OCI-LY7 (cell line): Measurements from ENCODE around the gene TBCEL. TPM values are rescaled to one million over a fixed set of nuclear protein-coding genes. Genes with fewer than 3 reads are reported as not detected.

ENCODE experiments used
- BruUV-seq: library from RNA; stranded (reverse); fragments of 400-500 nt; replicated peaks from 2 replicates; lab custom pipeline; 2021; lab: Mats Ljungman, UMichigan
- CTCF ChIA-PET: fragments of 300-600 bp; sonication (Branson Sonifier 250); formaldehyde crosslinking; loops from one replicate; lab custom pipeline; 2022; ENCODE audit warnings: antibody characterized with exemption; ENCODE audit not compliant: unreplicated experiment; lab: Charles Lee
- POLR2A ChIA-PET: fragments of 300-600 bp; sonication (Branson Sonifier 250); formaldehyde crosslinking; loops from one replicate; lab custom pipeline; 2022; ENCODE audit warnings: antibody characterized with exemption; lab: Charles Lee
- DNase-seq: peaks from one replicate; pipeline ENCODE4 v3.0.0-alpha.2; 2015; ENCODE audit warnings: low spot score
- H2AFZ ChIP-seq: fragments of 200-600 bp; sonication (generic), shearing (Covaris generic); 2 replicates; pipeline ENCODE4 v1.6.1; 2014; ENCODE audit warnings: mild to moderate bottlenecking, antibody characterized with exemption, low read length, moderate library complexity
- H3K27ac ChIP-seq: fragments of 200-600 bp; sonication (generic); 2 replicates; pipeline ENCODE4 v1.5.1; 2014; ENCODE audit warnings: mixed run types, low read depth, mild to moderate bottlenecking, moderate library complexity, low read length, inconsistent platforms; ENCODE audit not compliant: poor library complexity, severe bottlenecking
- H3K36me3 ChIP-seq: fragments of 200-600 bp; sonication (generic); 2 replicates; pipeline ENCODE4 v1.6.1; 2014; ENCODE audit warnings: mild to moderate bottlenecking, antibody characterized with exemption, low read length, moderate library complexity, mixed read lengths; ENCODE audit not compliant: insufficient read depth
- H3K4me1 ChIP-seq: fragments of 200-600 bp; sonication (generic); 2 replicates; pipeline ENCODE4 v1.5.1; 2014; ENCODE audit warnings: mild to moderate bottlenecking, low read length; ENCODE audit not compliant: insufficient read depth, poor library complexity, severe bottlenecking
- H3K4me2 ChIP-seq: fragments of 200-600 bp; sonication (generic); 2 replicates; pipeline ENCODE4 v1.6.1; 2014; ENCODE audit warnings: mild to moderate bottlenecking, low read length
- H3K4me3 ChIP-seq: fragments of 200-600 bp; sonication (generic); 2 replicates; pipeline ENCODE4 v1.5.1; 2014; ENCODE audit warnings: mild to moderate bottlenecking, low read depth, low read length; ENCODE audit not compliant: poor library complexity, severe bottlenecking
- H3K79me2 ChIP-seq: fragments of 200-600 bp; sonication (generic); 2 replicates; pipeline ENCODE4 v1.6.1; 2016; ENCODE audit warnings: low read depth, mild to moderate bottlenecking, low read length, moderate library complexity, mixed read lengths; ENCODE audit not compliant: insufficient read depth
- H3K9me2 ChIP-seq: fragments of 200-600 bp; sonication (generic); 2 replicates; pipeline ENCODE4 v1.6.1; 2016; ENCODE audit warnings: mild to moderate bottlenecking, low read length, mixed read lengths; ENCODE audit not compliant: insufficient read depth
- H3K9me3 ChIP-seq: fragments of 200-600 bp; sonication (generic); 2 replicates; pipeline ENCODE4 v1.6.1; 2014; ENCODE audit warnings: mild to moderate bottlenecking, mixed run types, low read length, mixed read lengths
- H4K20me1 ChIP-seq: fragments of 200-600 bp; sonication (generic); 2 replicates; pipeline ENCODE4 v1.6.1; 2014; ENCODE audit warnings: mild to moderate bottlenecking, antibody characterized with exemption, low read length, moderate library complexity, mixed read lengths; ENCODE audit not compliant: insufficient read depth
- EZH2phosphoT487 ChIP-seq: fragments of 200-600 bp; sonication (generic); IDR thresholded peaks from 2 replicates; pipeline ENCODE4 v1.6.1; 2018; ENCODE audit warnings: low read depth, borderline replicate concordance, mild to moderate bottlenecking, mixed run types, antibody characterized with exemption, low read length, moderate library complexity, mixed read lengths
- intact Hi-C: fragments of 100-400 bp; cut with micrococcal nuclease; formaldehyde crosslinking; loops from one replicate; pipeline ENCODE4 v1.10.0; 2022; ENCODE audit not compliant: unreplicated experiment
- total RNA-seq, 2 experiments: library from RNA; depleted of rRNA in 1 of 2; stranded (reverse); fragments of >200 nt in 1 of 2; shearing (Covaris generic) in 1 of 2; gene quantifications; 2 replicates each; pipeline ENCODE4 v1.2.3, GENCODE V29; 2014 to 2022
- TF ChIP-seq, protein P1 (sequence below): fragments of 200-600 bp; sonication (generic); conservative IDR thresholded peaks from 2 replicates; pipeline ENCODE4 v1.5.1; 2014; ENCODE audit warnings: mild to moderate bottlenecking, antibody characterized with exemption, low read length, moderate library complexity, mixed read lengths

Gene TBCEL
- total RNA-seq, 2 experiments from 2014 or later, result 13.0 to 17.1 TPM

DNA sequence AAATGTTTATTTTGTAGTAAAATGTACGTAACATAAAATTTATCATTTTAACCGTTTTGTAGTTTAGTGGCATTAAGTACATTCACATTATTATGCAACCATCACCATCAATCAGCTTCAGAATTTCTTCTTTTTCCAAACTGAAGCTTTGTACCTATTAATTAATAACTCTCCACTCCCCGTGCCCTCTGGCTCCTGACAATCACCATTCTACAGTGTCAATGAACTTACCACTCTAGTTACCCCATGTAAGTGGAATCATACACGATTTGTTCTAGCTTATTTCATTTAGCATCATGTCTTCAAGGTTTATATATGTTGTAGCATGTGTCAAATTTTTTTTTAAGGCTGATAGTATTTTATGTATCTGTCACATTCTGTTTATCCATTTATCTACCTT, 9.7 kb downstream of the TBCEL start:
- TF ChIP-seq, protein P1, sequence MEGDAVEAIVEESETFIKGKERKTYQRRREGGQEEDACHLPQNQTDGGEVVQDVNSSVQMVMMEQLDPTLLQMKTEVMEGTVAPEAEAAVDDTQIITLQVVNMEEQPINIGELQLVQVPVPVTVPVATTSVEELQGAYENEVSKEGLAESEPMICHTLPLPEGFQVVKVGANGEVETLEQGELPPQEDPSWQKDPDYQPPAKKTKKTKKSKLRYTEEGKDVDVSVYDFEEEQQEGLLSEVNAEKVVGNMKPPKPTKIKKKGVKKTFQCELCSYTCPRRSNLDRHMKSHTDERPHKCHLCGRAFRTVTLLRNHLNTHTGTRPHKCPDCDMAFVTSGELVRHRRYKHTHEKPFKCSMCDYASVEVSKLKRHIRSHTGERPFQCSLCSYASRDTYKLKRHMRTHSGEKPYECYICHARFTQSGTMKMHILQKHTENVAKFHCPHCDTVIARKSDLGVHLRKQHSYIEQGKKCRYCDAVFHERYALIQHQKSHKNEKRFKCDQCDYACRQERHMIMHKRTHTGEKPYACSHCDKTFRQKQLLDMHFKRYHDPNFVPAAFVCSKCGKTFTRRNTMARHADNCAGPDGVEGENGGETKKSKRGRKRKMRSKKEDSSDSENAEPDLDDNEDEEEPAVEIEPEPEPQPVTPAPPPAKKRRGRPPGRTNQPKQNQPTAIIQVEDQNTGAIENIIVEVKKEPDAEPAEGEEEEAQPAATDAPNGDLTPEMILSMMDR, result no peak
- no peak for TF ChIP-seq EZH2phosphoT487
- H3K79me2 ChIP-seq, result no peaks in the 10 kb centered on the region
- H3K4me3 ChIP-seq, result no peak overlapping the region
- CTCF ChIA-PET, result no interaction called here
- H3K27ac ChIP-seq, result no peak overlapping the region
- H2AFZ ChIP-seq, result no peak overlapping the region
- H3K4me1 ChIP-seq, result no peaks in the 10 kb centered on the region
- BruUV-seq, result no TSS peak
- POLR2A ChIA-PET, result interaction anchor here (0.6 to 2.2 kb wide), 2 partner anchors 18 to 535 kb away, joined by 4 to 8 read pairs; no protein-coding TSS in a partner anchor
- DNase-seq, result no peak
- H3K9me2 ChIP-seq, result no peaks in the 10 kb centered on the region
- H3K4me2 ChIP-seq, result no peak overlapping the region
- intact Hi-C loops, result no loop called here
- H3K36me3 ChIP-seq, result no peaks in the 10 kb centered on the region
- H4K20me1 ChIP-seq, result 0 out of 2 replicates have a peak, but pooled peaks cover 5% of the 10 kb centered on the region
- H3K9me3 ChIP-seq, result no peaks in the 10 kb centered on the region

DNA sequence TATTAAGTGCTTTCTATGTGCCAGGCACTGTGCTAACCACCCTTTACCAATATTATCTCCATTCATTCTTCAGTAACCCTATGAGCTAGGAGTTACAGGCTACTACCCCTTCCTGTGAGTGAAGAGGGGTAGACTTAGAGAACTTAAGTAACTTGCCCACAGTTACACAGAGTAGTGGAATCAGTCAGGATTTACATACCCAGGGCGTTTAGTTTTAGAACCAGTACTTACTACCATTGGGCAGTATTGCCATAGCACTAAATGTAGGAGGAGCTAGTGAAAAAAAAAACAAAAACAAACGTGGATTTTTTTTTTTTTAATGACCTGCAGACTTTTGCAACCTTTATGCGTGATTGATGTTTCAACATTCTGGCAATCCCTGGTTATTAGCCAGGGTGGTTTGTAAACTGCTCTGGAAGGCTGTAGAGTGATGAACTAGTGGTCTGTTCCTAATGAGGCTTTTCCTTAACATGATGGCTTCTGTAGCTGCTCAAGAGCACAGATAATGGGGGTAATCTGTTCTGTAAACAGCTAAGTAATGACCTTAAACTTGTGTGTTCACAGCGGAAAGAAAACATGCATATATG, 11.4 kb downstream of the TBCEL start:
- ChIA-PET CTCF (no interaction called here), POLR2A (interaction anchor here (0.7 to 2.2 kb wide), 4 partner anchors 10 to 20 kb away, joined by 3 to 8 read pairs (median 3); no protein-coding TSS in a partner anchor)
- Histone ChIP-seq H3K4me1 (no peaks in the 10 kb centered on the region), H3K79me2 (no peaks in the 10 kb centered on the region), H3K9me3 (no peaks in the 10 kb centered on the region), H3K4me3 (no peak overlapping the region), H3K36me3 (no peaks in the 10 kb centered on the region), H3K4me2 (no peak overlapping the region), H4K20me1 (0 out of 2 replicates have a peak, but pooled peaks cover 5% of the 10 kb centered on the region), H3K9me2 (no peaks in the 10 kb centered on the region), H2AFZ (no peak overlapping the region), H3K27ac (no peak overlapping the region)
- intact Hi-C loops, result no loop called here
- no peak for DNase-seq
- BruUV-seq, result no TSS peak
- TF ChIP-seq EZH2phosphoT487, result no peak
- TF ChIP-seq, protein P1, result no peak

DNA sequence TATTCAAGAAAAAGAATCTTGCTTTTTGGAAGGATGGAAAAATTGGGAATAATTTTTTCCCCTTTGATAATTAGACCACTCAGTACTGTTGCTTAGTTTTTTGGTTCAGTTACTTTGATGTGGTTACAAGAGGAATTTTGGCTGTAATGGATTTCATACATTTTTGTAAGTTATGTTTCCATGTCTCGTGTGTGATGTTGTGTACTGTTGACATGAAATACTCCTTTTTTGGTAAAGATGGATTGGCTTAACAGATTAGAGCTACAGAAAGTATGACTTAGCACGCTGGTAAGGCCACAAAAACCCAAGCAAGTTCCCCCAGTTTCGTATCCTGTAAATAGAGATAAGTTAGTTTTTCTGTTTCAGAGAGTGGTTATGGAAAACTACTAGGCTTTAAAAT, 11.9 kb downstream of the TBCEL start:
- no TSS peak for BruUV-seq
- Histone ChIP-seq H3K79me2 (no peaks in the 10 kb centered on the region), H3K36me3 (no peaks in the 10 kb centered on the region), H3K4me1 (no peaks in the 10 kb centered on the region), H2AFZ (no peak overlapping the region), H4K20me1 (0 out of 2 replicates have a peak, but pooled peaks cover 5% of the 10 kb centered on the region), H3K4me3 (no peak overlapping the region), H3K9me3 (no peaks in the 10 kb centered on the region), H3K27ac (no peak overlapping the region), H3K9me2 (no peaks in the 10 kb centered on the region), H3K4me2 (no peak overlapping the region)
- DNase-seq, result no peak
- TF ChIP-seq EZH2phosphoT487, result no peak
- TF ChIP-seq, protein P1, result no peak
- CTCF ChIA-PET, result no interaction called here
- intact Hi-C loops, result no loop called here
- POLR2A ChIA-PET, result interaction anchor here (0.7 to 1.0 kb wide), 2 partner anchors 11 to 21 kb away, joined by 3 read pairs; no protein-coding TSS in a partner anchor
